ENCODE data around the gene TPM1. TPM values are rescaled to one million over a fixed set of nuclear protein-coding genes. Genes with fewer than 3 reads are reported as not detected.

Gene TPM1
- total and polyA plus RNA-seq, 4 donors: 118 to 469 (median 192) TPM

GRCh38 chr15:63086271-63086670 is 43.7 kb downstream of the TPM1 start:
- Histone ChIP-seq H3K27me3 (ENCODE audit: control insufficient read depth in 3 of 3, insufficient read depth in 3 of 3, low read length in 2 of 3) (no peaks in the 10 kb centered on the region), H3K9me3 (ENCODE audit: control insufficient read depth in 4 of 4, insufficient read depth in 3 of 4, low read length in 3 of 4) (no peaks in the 10 kb centered on the region), H3K27ac (ENCODE audit: low read depth in 1 of 2, low read length in 1 of 2) (no peak overlapping the region), H3K9ac (ENCODE audit: insufficient read depth in 1 of 2, low read length in 2 of 2) (no peak overlapping the region), H3K36me3 (ENCODE audit: control insufficient read depth in 4 of 4, insufficient read depth in 4 of 4, low read length in 4 of 4) (no peaks in the 10 kb centered on the region), H3K4me1 (ENCODE audit: control insufficient read depth in 5 of 5, insufficient read depth in 5 of 5, low read length in 5 of 5) (peaks cover 8 to 50% (median 30%) of the 10 kb centered on the region in 5 donors), H3K4me3 (no peak overlapping the region)
- ATAC-seq (ENCODE audit: insufficient read depth, low FRiP score) (no peak), DNase-seq (peak in 2 of 3 donors; percentile 82 to 87)
- TF ChIP-seq CTCF (IDR thresholded peaks at IDR 0.05; ENCODE audit: control extremely low read depth, extremely low read depth): no peak
- WGBS, 2 donors: 70 to 79% methylated on average over 4 of the region's 4 CpGs

- Histone ChIP-seq H3K9me3 (ENCODE audit: control insufficient read depth in 4 of 4, insufficient read depth in 3 of 4, low read length in 3 of 4) (no peaks in the 10 kb centered on the region), H3K9ac (ENCODE audit: insufficient read depth in 1 of 2, low read length in 2 of 2) (no peak overlapping the region), H3K4me3 (no peak overlapping the region), H3K27ac (ENCODE audit: low read depth in 1 of 2, low read length in 1 of 2) (no peak overlapping the region), H3K36me3 (ENCODE audit: control insufficient read depth in 4 of 4, insufficient read depth in 4 of 4, low read length in 4 of 4) (no peaks in the 10 kb centered on the region), H3K27me3 (ENCODE audit: control insufficient read depth in 3 of 3, insufficient read depth in 3 of 3, low read length in 2 of 3) (no peaks in the 10 kb centered on the region), H3K4me1 (ENCODE audit: control insufficient read depth in 5 of 5, insufficient read depth in 5 of 5, low read length in 5 of 5) (peaks cover 8 to 55% (median 34%) of the 10 kb centered on the region in 5 donors)
- WGBS, 2 donors: 65 to 67% methylated on average over 5 of the region's 5 CpGs
- no peak for DNase-seq
- no peak for TF ChIP-seq CTCF (IDR thresholded peaks at IDR 0.05; ENCODE audit: control extremely low read depth, extremely low read depth)
- ATAC-seq (ENCODE audit: insufficient read depth, low FRiP score): no peak
These were observed 44.4 kb downstream of the TPM1 start for GRCh38 chr15:63086947-63087346.

GRCh38 chr15:63088533-63089245 is 46.1 kb downstream of the TPM1 start:
- H3K9ac ChIP-seq (ENCODE audit: insufficient read depth in 1 of 2, low read length in 2 of 2): no peak overlapping the region
- H3K27me3 ChIP-seq (ENCODE audit: control insufficient read depth in 3 of 3, insufficient read depth in 3 of 3, low read length in 2 of 3): no peaks in the 10 kb centered on the region
- peaks cover 7 to 52% (median 34%) of the 10 kb centered on the region in 5 donors for H3K4me1 ChIP-seq (ENCODE audit: control insufficient read depth in 5 of 5, insufficient read depth in 5 of 5, low read length in 5 of 5)
- no peaks in the 10 kb centered on the region for H3K36me3 ChIP-seq (ENCODE audit: control insufficient read depth in 4 of 4, insufficient read depth in 4 of 4, low read length in 4 of 4)
- peak overlapping the region; percentile 9 to 13 for H3K27ac ChIP-seq (ENCODE audit: low read depth in 1 of 2, low read length in 1 of 2)
- 59 to 70% methylated on average over 6 of the region's 6 CpGs for WGBS, 2 donors
- no peak for ATAC-seq (ENCODE audit: insufficient read depth, low FRiP score)
- no peaks in the 10 kb centered on the region for H3K9me3 ChIP-seq (ENCODE audit: control insufficient read depth in 4 of 4, insufficient read depth in 3 of 4, low read length in 3 of 4)
- no peak overlapping the region for H3K4me3 ChIP-seq
- TF ChIP-seq CTCF (IDR thresholded peaks at IDR 0.05; ENCODE audit: control extremely low read depth, extremely low read depth): no peak
- peak; percentile 40 to 51 (median 47) for DNase-seq

Measured in lung (tissue), 12 donors.